ENCODE results near the gene LDLRAD4.

Gene LDLRAD4

GRCh38 chr18:13520306-13520705, 301.7 kb downstream of the LDLRAD4 start:
- DNase-seq (ENCODE audit: low spot score), result no peak

- no peak for DNase-seq (ENCODE audit: low spot score)
Measured at GRCh38 chr18:13520741-13521140, 302.2 kb downstream of the LDLRAD4 start.

GRCh38 chr18:13521418-13521817, 302.9 kb downstream of the LDLRAD4 start:
- DNase-seq (ENCODE audit: low spot score), result no peak

GRCh38 chr18:13522256-13522655, 303.7 kb downstream of the LDLRAD4 start:
- no peak for DNase-seq (ENCODE audit: low spot score)

- DNase-seq (ENCODE audit: low spot score), result no peak
Measured at GRCh38 chr18:13522861-13523660, 304.5 kb downstream of the LDLRAD4 start.

- DNase-seq (ENCODE audit: low spot score), result no peak
Measured at GRCh38 chr18:13524054-13524453, 305.5 kb downstream of the LDLRAD4 start.

- DNase-seq (ENCODE audit: low spot score), result no peak
Measured at GRCh38 chr18:13524811-13525210, 306.3 kb downstream of the LDLRAD4 start.

GRCh38 chr18:13525381-13526029, 306.9 kb downstream of the LDLRAD4 start:
- DNase-seq (ENCODE audit: low spot score), result no peak

- no peak for DNase-seq (ENCODE audit: low spot score)
Measured at GRCh38 chr18:13526519-13526918, 308.0 kb downstream of the LDLRAD4 start.

- DNase-seq (ENCODE audit: low spot score), result no peak
Measured at GRCh38 chr18:13527256-13527655, 308.7 kb downstream of the LDLRAD4 start.

- DNase-seq (ENCODE audit: low spot score), result no peak
Measured at GRCh38 chr18:13527730-13528129, 309.2 kb downstream of the LDLRAD4 start.

GRCh38 chr18:13528739-13529392, 310.3 kb downstream of the LDLRAD4 start:
- no peak for DNase-seq (ENCODE audit: low spot score)

- DNase-seq (ENCODE audit: low spot score), result no peak
Measured at GRCh38 chr18:13530033-13530878, 311.7 kb downstream of the LDLRAD4 start.

- DNase-seq (ENCODE audit: low spot score), result no peak
Measured at GRCh38 chr18:13530879-13531387, 312.4 kb downstream of the LDLRAD4 start.

GRCh38 chr18:13531681-13532325, 313.2 kb downstream of the LDLRAD4 start:
- no peak for DNase-seq (ENCODE audit: low spot score)

GRCh38 chr18:13532406-13533075, 314.0 kb downstream of the LDLRAD4 start:
- no peak for DNase-seq (ENCODE audit: low spot score)

- no peak for DNase-seq (ENCODE audit: low spot score)
Measured at GRCh38 chr18:13534631-13535030, 316.1 kb downstream of the LDLRAD4 start.

- no peak for DNase-seq (ENCODE audit: low spot score)
Measured at GRCh38 chr18:13536578-13536977, 318.0 kb downstream of the LDLRAD4 start.

GRCh38 chr18:13537022-13537780, 318.6 kb downstream of the LDLRAD4 start:
- peak; percentile 34 for DNase-seq (ENCODE audit: low spot score)

- DNase-seq (ENCODE audit: low spot score), result no peak
Measured at GRCh38 chr18:13538630-13539029, 320.1 kb downstream of the LDLRAD4 start.

Data from germinal center (tissue), 1 donor.